Neuronal stem cell (in vitro differentiated cells): ENCODE results near the gene FHL2.

Experiments
- DNase-seq: peaks from one replicate; pipeline ENCODE4 v3.0.0-alpha.2; 2013; ENCODE audit warnings: low spot score
- H2AFZ ChIP-seq: one replicate; pipeline ENCODE4 v1.6.1; 2013; ENCODE audit warnings: mild to moderate bottlenecking, low read length, inconsistent platforms
- H2AK5ac ChIP-seq: 2 replicates; pipeline ENCODE4 v1.6.1; 2013; ENCODE audit warnings: low read depth, mild to moderate bottlenecking, inconsistent platforms, low read length, moderate library complexity, mixed read lengths
- H2BK120ac ChIP-seq: 2 replicates; pipeline ENCODE4 v1.6.1; 2013; ENCODE audit warnings: low read depth, mild to moderate bottlenecking, inconsistent platforms, low read length, moderate library complexity, mixed read lengths
- H2BK12ac ChIP-seq: one replicate; pipeline ENCODE4 v1.6.1; 2013; ENCODE audit warnings: low read length, inconsistent platforms
- H2BK15ac ChIP-seq: 2 replicates; pipeline ENCODE4 v1.6.1; 2013; ENCODE audit warnings: mild to moderate bottlenecking, low read length, inconsistent platforms, mixed read lengths
- H2BK5ac ChIP-seq: one replicate; pipeline ENCODE4 v1.6.1; 2013; ENCODE audit warnings: inconsistent platforms, mild to moderate bottlenecking, low read length, moderate library complexity
- H3K14ac ChIP-seq: one replicate; pipeline ENCODE4 v1.6.1; 2013; ENCODE audit warnings: low read length, inconsistent platforms
- H3K18ac ChIP-seq: 2 replicates; pipeline ENCODE4 v1.6.1; 2013; ENCODE audit warnings: low read length, inconsistent platforms
- H3K23ac ChIP-seq: 2 replicates; pipeline ENCODE4 v1.6.1; 2013; ENCODE audit warnings: low read depth, mild to moderate bottlenecking, mixed read lengths, low read length, inconsistent platforms; ENCODE audit not compliant: poor library complexity
- H3K27ac ChIP-seq: replicated peaks from 3 replicates; pipeline ENCODE4 v1.5.1; 2013; ENCODE audit warnings: low read length, inconsistent platforms
- H3K27me3 ChIP-seq, 3 experiments: 2 replicates each; pipeline ENCODE4 v1.6.1; 2013; ENCODE audit warnings: low read length in 3 of 3, mild to moderate bottlenecking in 2 of 3, inconsistent platforms in 1 of 3, low read depth in 1 of 3, mixed read lengths in 1 of 3, moderate library complexity in 1 of 3; ENCODE audit not compliant: control insufficient read depth in 3 of 3, insufficient read depth in 3 of 3
- H3K36me3 ChIP-seq, 2 donors: replicated peaks in 1 of 2; 2 replicates each; pipeline ENCODE4 v1.6.1; 2013; ENCODE audit warnings: low read length in 2 of 2; ENCODE audit not compliant: control insufficient read depth in 2 of 2, insufficient read depth in 2 of 2
- H3K4ac ChIP-seq: 2 replicates; pipeline ENCODE4 v1.6.1; 2013; ENCODE audit warnings: inconsistent platforms, mild to moderate bottlenecking, low read length, moderate library complexity
- H3K4me1 ChIP-seq, 2 donors: 1 replicate in 1 of 2; 2 replicates in 1 of 2; pipeline ENCODE4 v1.6.1; 2013; ENCODE audit warnings: low read length in 2 of 2, low read depth in 1 of 2; ENCODE audit not compliant: control insufficient read depth in 2 of 2, insufficient read depth in 1 of 2
- H3K4me2 ChIP-seq: one replicate; pipeline ENCODE4 v1.6.1; 2013; ENCODE audit warnings: mild to moderate bottlenecking, low read length, inconsistent platforms; ENCODE audit not compliant: insufficient read depth, poor library complexity, severe bottlenecking
- H3K4me3 ChIP-seq, 2 donors: 2 replicates each; pipeline ENCODE4 v1.5.1; 2013; ENCODE audit warnings: low read length in 2 of 2, mild to moderate bottlenecking in 2 of 2, inconsistent platforms in 1 of 2, moderate library complexity in 1 of 2
- H3K79me1 ChIP-seq: one replicate; pipeline ENCODE4 v1.6.1; 2013; ENCODE audit warnings: low read depth, mild to moderate bottlenecking, inconsistent platforms, low read length, moderate library complexity
- H3K9ac ChIP-seq: one replicate; pipeline ENCODE4 v1.6.1; 2013; ENCODE audit warnings: mild to moderate bottlenecking, low read depth, low read length, inconsistent platforms; ENCODE audit not compliant: poor library complexity
- H3K9me3 ChIP-seq, 2 donors: replicated peaks in 1 of 2; 2 replicates each; pipeline versions ENCODE3 to v1.6.1; 2013; ENCODE audit warnings: low read length in 2 of 2, mild to moderate bottlenecking in 2 of 2, inconsistent platforms in 1 of 2, low read depth in 1 of 2, mixed read lengths in 1 of 2, moderate library complexity in 1 of 2; ENCODE audit not compliant: control insufficient read depth in 2 of 2, insufficient read depth in 1 of 2
- H4K8ac ChIP-seq: one replicate; pipeline ENCODE4 v1.6.1; 2013; ENCODE audit warnings: low read depth, mild to moderate bottlenecking, inconsistent platforms, low read length, moderate library complexity
- H4K91ac ChIP-seq: one replicate; pipeline ENCODE4 v1.6.1; 2013; ENCODE audit warnings: low read length, low read depth, mild to moderate bottlenecking, inconsistent platforms; ENCODE audit not compliant: poor library complexity
- WGBS, 2 donors: extraction: QIAGEN DNeasy Blood & Tissue Kit; methylation state at CpG; one replicate each; pipeline ENCODE4 v1.1.7; 2013; ENCODE audit warnings: missing lambda C conversion rate in 2 of 2, mixed read lengths in 1 of 2; ENCODE audit not compliant: insufficient read length in 2 of 2, insufficient replicate concordance in 1 of 2; ENCODE audit errors: extremely low coverage in 2 of 2; 5-methylcytosine and 5-hydroxymethylcytosine counted together

FHL2 gene

GRCh38 chr2:105382177-105382576, 16.7 kb downstream of the FHL2 start:
- no peak overlapping the region for H3K14ac ChIP-seq
- H3K79me1 ChIP-seq = no peaks in the 10 kb centered on the region
- no peak overlapping the region for H2BK12ac ChIP-seq
- no peak overlapping the region for H3K18ac ChIP-seq
- H3K4ac ChIP-seq = no peak overlapping the region
- H3K9me3 ChIP-seq = no peaks in the 10 kb centered on the region
- H2BK15ac ChIP-seq = no peak overlapping the region
- H2AK5ac ChIP-seq = no peak overlapping the region
- H2AFZ ChIP-seq = no peak overlapping the region
- no peak overlapping the region for H2BK120ac ChIP-seq
- DNase-seq = no peak
- no peak overlapping the region for H3K27ac ChIP-seq
- H2BK5ac ChIP-seq = no peak overlapping the region
- H3K4me2 ChIP-seq = no peak overlapping the region
- H4K8ac ChIP-seq = no peak overlapping the region
- no peaks in the 10 kb centered on the region for H3K4me1 ChIP-seq
- WGBS, 2 donors = no CpG with 5 or more reads among the region's 5 CpGs
- H3K9ac ChIP-seq = no peak overlapping the region
- H3K27me3 ChIP-seq = no peaks in the 10 kb centered on the region
- H3K4me3 ChIP-seq = no peak overlapping the region
- no peak overlapping the region for H3K23ac ChIP-seq
- peaks cover 3 to 59% of the 10 kb centered on the region in 2 donors for H3K36me3 ChIP-seq
- no peak overlapping the region for H4K91ac ChIP-seq

GRCh38 chr2:105381101-105381668, 17.7 kb downstream of the FHL2 start:
- Histone ChIP-seq H2BK120ac (no peak overlapping the region), H3K23ac (no peak overlapping the region), H3K27me3 (no peaks in the 10 kb centered on the region), H4K8ac (no peak overlapping the region), H3K9ac (no peak overlapping the region), H3K4me3 (no peak overlapping the region), H3K4ac (no peak overlapping the region), H3K18ac (no peak overlapping the region), H2BK5ac (no peak overlapping the region), H4K91ac (no peak overlapping the region), H3K27ac (no peak overlapping the region), H3K79me1 (no peaks in the 10 kb centered on the region), H2AFZ (no peak overlapping the region), H3K9me3 (no peaks in the 10 kb centered on the region), H2BK15ac (no peak overlapping the region), H3K4me2 (no peak overlapping the region), H3K4me1 (no peaks in the 10 kb centered on the region), H3K36me3 (peaks cover 3 to 61% of the 10 kb centered on the region in 2 donors), H3K14ac (no peak overlapping the region), H2AK5ac (no peak overlapping the region), H2BK12ac (no peak overlapping the region)
- no CpG with 5 or more reads among the region's 14 CpGs for WGBS, 2 donors
- no peak for DNase-seq

- Histone ChIP-seq H3K4me3 (no peak overlapping the region), H3K23ac (no peak overlapping the region), H3K36me3 (peaks cover 5 to 61% of the 10 kb centered on the region in 2 donors), H3K9ac (no peak overlapping the region), H3K18ac (no peak overlapping the region), H3K4me1 (no peaks in the 10 kb centered on the region), H4K91ac (no peak overlapping the region), H3K14ac (no peak overlapping the region), H2BK12ac (no peak overlapping the region), H2BK15ac (no peak overlapping the region), H2BK120ac (no peak overlapping the region), H4K8ac (no peak overlapping the region), H3K9me3 (no peaks in the 10 kb centered on the region), H2AFZ (no peak overlapping the region), H3K79me1 (no peaks in the 10 kb centered on the region), H3K4me2 (no peak overlapping the region), H3K4ac (no peak overlapping the region), H2AK5ac (no peak overlapping the region), H3K27me3 (no peaks in the 10 kb centered on the region), H2BK5ac (no peak overlapping the region), H3K27ac (no peak overlapping the region)
- no CpG with 5 or more reads among the region's 9 CpGs for WGBS, 2 donors
- no peak for DNase-seq
Observed at GRCh38 chr2:105380432-105381100, 18.3 kb downstream of the FHL2 start.

- no peaks in the 10 kb centered on the region for H3K9me3 ChIP-seq
- no CpG with 5 or more reads among the region's 7 CpGs for WGBS, 2 donors
- peak overlapping the region in 1 of 2 donors; percentile 34 for H3K4me3 ChIP-seq
- H3K27me3 ChIP-seq = no peaks in the 10 kb centered on the region
- H2BK15ac ChIP-seq = no peak overlapping the region
- H2AFZ ChIP-seq = no peak overlapping the region
- no peaks in the 10 kb centered on the region for H3K79me1 ChIP-seq
- H3K18ac ChIP-seq = no peak overlapping the region
- no peak overlapping the region for H2BK120ac ChIP-seq
- H3K14ac ChIP-seq = no peak overlapping the region
- no peak overlapping the region for H3K27ac ChIP-seq
- no peak overlapping the region for H2BK12ac ChIP-seq
- no peak overlapping the region for H2AK5ac ChIP-seq
- H3K4me1 ChIP-seq = no peaks in the 10 kb centered on the region
- no peak overlapping the region for H3K23ac ChIP-seq
- no peak overlapping the region for H3K4me2 ChIP-seq
- no peak overlapping the region for H4K91ac ChIP-seq
- no peak overlapping the region for H3K4ac ChIP-seq
- no peak overlapping the region for H2BK5ac ChIP-seq
- DNase-seq = no peak
- peaks cover 5 to 55% of the 10 kb centered on the region in 2 donors for H3K36me3 ChIP-seq
- H4K8ac ChIP-seq = no peak overlapping the region
- H3K9ac ChIP-seq = no peak overlapping the region
Observed at GRCh38 chr2:105379741-105380186, 19.1 kb downstream of the FHL2 start.
